Nephron progenitor cell (in vitro differentiated cells): ENCODE data around the gene MGLL.

Experiments
- DNase-seq: peaks from one replicate; pipeline ENCODE4 v3.0.0; 2021
- H3K27ac Mint-ChIP-seq: 2 replicates; pipeline ENCODE4 v1.8.0; 2021; ENCODE audit warnings: mild to moderate bottlenecking, moderate library complexity, mixed read lengths
- H3K27me3 Mint-ChIP-seq: 2 replicates; pipeline ENCODE4 v1.8.0; 2021; ENCODE audit warnings: mild to moderate bottlenecking, low read depth, mixed read lengths; ENCODE audit not compliant: poor library complexity
- H3K36me3 Mint-ChIP-seq: 2 replicates; pipeline ENCODE4 v1.8.0; 2021; ENCODE audit warnings: low read depth, mixed read lengths
- H3K4me1 Mint-ChIP-seq: 2 replicates; pipeline ENCODE4 v1.8.0; 2021; ENCODE audit warnings: mixed read lengths
- H3K4me3 Mint-ChIP-seq: 2 replicates; pipeline ENCODE4 v1.8.0; 2021; ENCODE audit warnings: mild to moderate bottlenecking, moderate library complexity, mixed read lengths
- H3K9me3 Mint-ChIP-seq: 2 replicates; pipeline ENCODE4 v1.8.0; 2021; ENCODE audit warnings: mild to moderate bottlenecking, moderate library complexity, mixed read lengths
- CTCF ChIP-seq: fragments of 200-600 bp; sonication (generic); IDR thresholded peaks from 2 replicates; pipeline ENCODE4 v1.5.0; 2021; ENCODE audit warnings: antibody characterized with exemption

MGLL gene

GRCh38 chr3:127680146-127680661 lies 142.1 kb downstream of the MGLL start:
- H3K27ac Mint-ChIP-seq: no peak overlapping the region
- no peak for TF ChIP-seq CTCF
- H3K9me3 Mint-ChIP-seq: no peaks in the 10 kb centered on the region
- peaks cover 17% of the 10 kb centered on the region for H3K27me3 Mint-ChIP-seq
- no peak for DNase-seq
- peaks cover 30% of the 10 kb centered on the region for H3K4me1 Mint-ChIP-seq
- H3K36me3 Mint-ChIP-seq: no peaks in the 10 kb centered on the region
- H3K4me3 Mint-ChIP-seq: no peak overlapping the region

- no peaks in the 10 kb centered on the region for H3K36me3 Mint-ChIP-seq
- H3K4me3 Mint-ChIP-seq: no peak overlapping the region
- no peak for DNase-seq
- H3K4me1 Mint-ChIP-seq: peaks cover 33% of the 10 kb centered on the region
- peak; percentile 9 for TF ChIP-seq CTCF
- H3K27ac Mint-ChIP-seq: no peak overlapping the region
- no peaks in the 10 kb centered on the region for H3K9me3 Mint-ChIP-seq
- peaks cover 23% of the 10 kb centered on the region for H3K27me3 Mint-ChIP-seq
Measured at GRCh38 chr3:127679534-127680145, 142.7 kb downstream of the MGLL start.

- H3K27ac Mint-ChIP-seq: no peak overlapping the region
- H3K4me3 Mint-ChIP-seq: no peak overlapping the region
- H3K4me1 Mint-ChIP-seq: peaks cover 40% of the 10 kb centered on the region
- no peak for DNase-seq
- no peak for TF ChIP-seq CTCF
- H3K9me3 Mint-ChIP-seq: no peaks in the 10 kb centered on the region
- no peaks in the 10 kb centered on the region for H3K36me3 Mint-ChIP-seq
- H3K27me3 Mint-ChIP-seq: peaks cover 30% of the 10 kb centered on the region
Measured at GRCh38 chr3:127678611-127679533, 143.4 kb downstream of the MGLL start.

- TF ChIP-seq CTCF: no peak
- Mint-ChIP-seq H3K27ac (no peak overlapping the region), H3K36me3 (no peaks in the 10 kb centered on the region), H3K4me1 (peaks cover 46% of the 10 kb centered on the region), H3K4me3 (no peak overlapping the region), H3K9me3 (no peaks in the 10 kb centered on the region), H3K27me3 (peaks cover 36% of the 10 kb centered on the region)
- no peak for DNase-seq
Measured at GRCh38 chr3:127678315-127678599, 144.1 kb downstream of the MGLL start.

GRCh38 chr3:127677541-127678314 lies 144.6 kb downstream of the MGLL start:
- H3K27ac Mint-ChIP-seq: no peak overlapping the region
- H3K36me3 Mint-ChIP-seq: no peaks in the 10 kb centered on the region
- no peaks in the 10 kb centered on the region for H3K9me3 Mint-ChIP-seq
- no peak for TF ChIP-seq CTCF
- no peak for DNase-seq
- H3K27me3 Mint-ChIP-seq: peaks cover 36% of the 10 kb centered on the region
- peaks cover 46% of the 10 kb centered on the region for H3K4me1 Mint-ChIP-seq
- no peak overlapping the region for H3K4me3 Mint-ChIP-seq
